Heart left ventricle (tissue), 16 donors: ENCODE results near the gene EGR2. TPM values are rescaled to one million over a fixed set of nuclear protein-coding genes. Genes with fewer than 3 reads are reported as not detected.

ENCODE experiments used
- ATAC-seq, 4 donors: fragments of 200-7000 bp; cut with Tn5 transposase; one replicate each; pipeline ENCODE4 v1.9.1; 2020 to 2022; ENCODE audit warnings: moderate library complexity in 4 of 4, mild to moderate bottlenecking in 3 of 4, moderate number of reproducible peaks in 1 of 4
- DNase-seq, 5 donors: peaks; one replicate each; pipeline ENCODE4 v3.0.0-alpha.2; 2020
- H3K27ac ChIP-seq, 12 donors: fragments of 200-600 bp; sonication (generic) in 4 of 12; one replicate each; pipeline versions ENCODE4 v1.5.0 to v1.8.0; 2016 to 2022; ENCODE audit warnings: mild to moderate bottlenecking in 2 of 12
- H3K27me3 ChIP-seq, 9 donors: fragments of 200-600 bp; sonication (generic) in 2 of 9; one replicate each; pipeline versions ENCODE4 v1.5.1 to v1.8.0; 2016 to 2022; ENCODE audit warnings: mild to moderate bottlenecking in 3 of 9
- H3K36me3 ChIP-seq, 9 donors: fragments of 200-600 bp; sonication (generic) in 2 of 9; one replicate each; pipeline versions ENCODE4 v1.5.0 to v1.8.0; 2018 to 2022; ENCODE audit warnings: mild to moderate bottlenecking in 2 of 9
- H3K4me1 ChIP-seq, 12 donors: fragments of 200-600 bp; sonication (generic) in 4 of 12; one replicate each; pipeline versions ENCODE4 v1.5.0 to v1.8.0; 2016 to 2022; ENCODE audit warnings: mild to moderate bottlenecking in 3 of 12
- H3K4me3 ChIP-seq, 12 donors: fragments of 200-600 bp; sonication (generic) in 4 of 12; one replicate each; pipeline versions ENCODE4 v1.5.0 to v1.8.0; 2017 to 2022; ENCODE audit warnings: mild to moderate bottlenecking in 9 of 12, moderate library complexity in 4 of 12
- H3K9me3 ChIP-seq, 12 donors: fragments of 200-600 bp; sonication (generic) in 4 of 12; one replicate each; pipeline versions ENCODE4 v1.5.0 to v1.8.0; 2016 to 2022; ENCODE audit warnings: mild to moderate bottlenecking in 1 of 12
- CTCF ChIP-seq, 12 donors: fragments of 200-600 bp; sonication (generic) in 4 of 12; IDR thresholded peaks; one replicate each; pipeline versions ENCODE4 v1.5.0 to v1.8.0; 2018 to 2022; ENCODE audit warnings: antibody characterized with exemption in 12 of 12, mild to moderate bottlenecking in 5 of 12
- POLR2A ChIP-seq, 2 donors: fragments of 450-650 bp; IDR thresholded peaks; one replicate each; pipeline ENCODE4 v1.6.1; 2017; ENCODE audit warnings: antibody characterized with exemption in 2 of 2, mild to moderate bottlenecking in 2 of 2, moderate library complexity in 2 of 2
- WGBS, 4 donors: extraction: QIAGEN DNeasy Blood & Tissue Kit in 2 of 4; methylation state at CpG; one replicate each; pipeline versions ENCODE4 v1.1.5 to v1.1.7; 2013 to 2018; 5-methylcytosine and 5-hydroxymethylcytosine counted together
- intact Hi-C, 10 donors: fragments of 100-400 bp; cut with DNase I; formaldehyde crosslinking; loops; one replicate each; pipeline versions ENCODE4 v1.11.1 to v1.14.2; 2022
- polyA plus RNA-seq, 2 donors: library from polyadenylated mRNA; stranded (reverse); fragments of 200-250 nt; gene quantifications; one replicate each; pipeline ENCODE4 v1.2.3, GENCODE V29; 2013
- total RNA-seq, 9 donors: library from RNA; depleted of rRNA in 2 of 9; stranded (reverse); fragments of >200 nt in 2 of 9; fragmentation: NEBNext Ultra II Directional in 3 of 9; extraction: Animal tissue kit (Norgen Biotek cat#: 25700) in 3 of 9; gene quantifications; one replicate each; pipeline versions ENCODE4 v1.1.0 to v1.2.4, GENCODE V29; 2016 to 2023
- donor health status: ischemic (EF 13 %, LVEDD 7.1; RV severe dilation, severe dysfunction).
- donor health status: healthy with polysubstance abuse.
- donor health status: DM: no; HTN: yes; CAD: no.
- donor health status: DM: no; HTN: no; CAD: no.
- donor health status: ischemic (EF 25% LVEDD 6.9; RV normal size, moderate dysfunction).
- donor health status: ischemic (EF 25% LVEDD 5.7; RV mildly dilated, moderate dysfunction).
- donor health status: healthy.
- donor health status: DM: yes; HTN: yes; CAD: no.
- donor health status: ischemic (EF 35%, LVEDD 5.7; RV mildly dilated, moderate dysfunction).
- donor health status: nonischemic (EF 11% LVEDD 7.7; RV severe dilation, severe dysfunction).
- donor health status: DM: yes; HTN: yes; CAD: no.
- donor health status: PGD.
- donor health status: ischemic (EF 29% LVEDD 5.4; RV normal size, mild dysfunction).
- donor health status: nonischemic (EF 23%, LVEDD 6.1; RV moderate dilation, normal function).

Gene EGR2
- total and polyA plus RNA-seq, 11 donors = 0.37 to 8.5 (median 1.8) TPM

GRCh38 chr10:62779487-62780248, 36.5 kb downstream of the EGR2 start:
- intact Hi-C loops = no loop called here

GRCh38 chr10:62778125-62778524, 38.0 kb downstream of the EGR2 start:
- no peaks in the 10 kb centered on the region for H3K36me3 ChIP-seq
- WGBS, 4 donors = 93 to 99% (median 98%) methylated on average over 2 of the region's 2 CpGs
- no peaks in the 10 kb centered on the region for H3K27me3 ChIP-seq
- TF ChIP-seq POLR2A (IDR thresholded peaks at IDR 0.05) (no peak), CTCF (IDR thresholded peaks at IDR 0.05) (no peak)
- no peaks in the 10 kb centered on the region for H3K9me3 ChIP-seq
- no peak overlapping the region for H3K27ac ChIP-seq
- DNase-seq (no peak), ATAC-seq (no peak)
- H3K4me3 ChIP-seq = no peak overlapping the region
- H3K4me1 ChIP-seq = peaks cover 0 to 13% (median 0%) of the 10 kb centered on the region in 12 donors
- intact Hi-C loops = no loop called here

More at GRCh38 chr10:62779487-62780248, 36.5 kb downstream of the EGR2 start:
- no peak for TF ChIP-seq POLR2A (IDR thresholded peaks at IDR 0.05)
- no peak for TF ChIP-seq CTCF (IDR thresholded peaks at IDR 0.05)
- H3K4me1 ChIP-seq = peaks cover 0 to 13% (median 0%) of the 10 kb centered on the region in 12 donors
- 85 to 87% (median 87%) methylated on average over 5 of the region's 5 CpGs for WGBS, 4 donors
- peaks cover 0 to 6% (median 0%) of the 10 kb centered on the region in 12 donors for H3K9me3 ChIP-seq
- ATAC-seq (no peak), DNase-seq (no peak)
- no peaks in the 10 kb centered on the region for H3K27me3 ChIP-seq
- no peak overlapping the region for H3K27ac ChIP-seq
- H3K4me3 ChIP-seq = no peak overlapping the region
- H3K36me3 ChIP-seq = no peaks in the 10 kb centered on the region

- no peaks in the 10 kb centered on the region for H3K9me3 ChIP-seq
- peaks cover 0 to 32% (median 16%) of the 10 kb centered on the region in 12 donors for H3K4me1 ChIP-seq
- no peaks in the 10 kb centered on the region for H3K36me3 ChIP-seq
- no peak overlapping the region for H3K27ac ChIP-seq
- TF ChIP-seq CTCF (IDR thresholded peaks at IDR 0.05) (no peak), POLR2A (IDR thresholded peaks at IDR 0.05) (no peak)
- WGBS, 4 donors = 31 to 49% (median 44%) methylated on average over 7 of the region's 7 CpGs
- H3K27me3 ChIP-seq = no peaks in the 10 kb centered on the region
- H3K4me3 ChIP-seq = no peak overlapping the region
- ATAC-seq = peak; percentile 45 to 83 (median 64)
- intact Hi-C loops = no loop called here
- no peak for DNase-seq
Observed at GRCh38 chr10:62772186-62772974, 43.8 kb downstream of the EGR2 start.

GRCh38 chr10:62769574-62770242, 46.5 kb downstream of the EGR2 start:
- ATAC-seq (peak in 3 of 4 donors; percentile 35 to 66 (median 61)), DNase-seq (no peak)
- Histone ChIP-seq H3K9me3 (no peaks in the 10 kb centered on the region), H3K27me3 (no peaks in the 10 kb centered on the region), H3K27ac (no peak overlapping the region), H3K36me3 (no peaks in the 10 kb centered on the region), H3K4me1 (peaks cover 0 to 32% (median 16%) of the 10 kb centered on the region in 12 donors), H3K4me3 (no peak overlapping the region)
- TF ChIP-seq CTCF (IDR thresholded peaks at IDR 0.05) (no peak), POLR2A (IDR thresholded peaks at IDR 0.05) (no peak)
- 86 to 100% (median 97%) methylated on average over 1 of the region's 1 CpG for WGBS, 4 donors
- intact Hi-C loops = no loop called here
